Glutamatergic neuron (in vitro differentiated cells): ENCODE results near the gene PTGES2. TPM values are rescaled to one million over a fixed set of nuclear protein-coding genes. Genes with fewer than 3 reads are reported as not detected.
"Not testable (repeated sequence)": the region's sequence is repeated elsewhere in the genome, so short reads cannot be mapped to it uniquely, and the experiment has no call there.

Experiments
- DNase-seq: peaks from one replicate; pipeline ENCODE4 v3.0.0; 2022
- H3K27ac Mint-ChIP-seq: one replicate; pipeline ENCODE4 v1.8.0; 2020; ENCODE audit warnings: mild to moderate bottlenecking, mixed read lengths, inconsistent platforms; ENCODE audit not compliant: unreplicated experiment
- H3K27me3 Mint-ChIP-seq: one replicate; pipeline ENCODE4 v1.8.0; 2020; ENCODE audit warnings: mild to moderate bottlenecking, moderate library complexity, mixed read lengths, inconsistent platforms; ENCODE audit not compliant: unreplicated experiment
- H3K36me3 Mint-ChIP-seq: one replicate; pipeline ENCODE4 v1.8.0; 2020; ENCODE audit warnings: mild to moderate bottlenecking, mixed read lengths, inconsistent platforms; ENCODE audit not compliant: unreplicated experiment
- H3K4me1 Mint-ChIP-seq: one replicate; pipeline ENCODE4 v1.8.0; 2020; ENCODE audit warnings: mild to moderate bottlenecking, low read depth, mixed read lengths, inconsistent platforms; ENCODE audit not compliant: unreplicated experiment
- H3K4me3 Mint-ChIP-seq: one replicate; pipeline ENCODE4 v1.8.0; 2020; ENCODE audit warnings: mild to moderate bottlenecking, mixed read lengths, inconsistent platforms; ENCODE audit not compliant: unreplicated experiment
- H3K9me3 Mint-ChIP-seq: one replicate; pipeline ENCODE4 v1.8.0; 2020; ENCODE audit warnings: mild to moderate bottlenecking, moderate library complexity, mixed read lengths, inconsistent platforms; ENCODE audit not compliant: unreplicated experiment
- total RNA-seq: library from RNA; stranded (reverse); fragmentation: NEBNext Ultra II Directional; extraction: Animal tissue kit (Norgen Biotek cat#: 25700); gene quantifications from one replicate; pipeline ENCODE4 v1.2.1, GENCODE V29; 2021; ENCODE audit not compliant: unreplicated experiment
- TF ChIP-seq, protein P1 (sequence below): fragments of 200-600 bp; sonication (generic); IDR thresholded peaks from one replicate; pipeline ENCODE4 v1.5.0; 2021; ENCODE audit not compliant: partially characterized antibody, unreplicated experiment

PTGES2 gene
- total RNA-seq, 1 donor from 2014 or later, result 85.1 TPM

DNA sequence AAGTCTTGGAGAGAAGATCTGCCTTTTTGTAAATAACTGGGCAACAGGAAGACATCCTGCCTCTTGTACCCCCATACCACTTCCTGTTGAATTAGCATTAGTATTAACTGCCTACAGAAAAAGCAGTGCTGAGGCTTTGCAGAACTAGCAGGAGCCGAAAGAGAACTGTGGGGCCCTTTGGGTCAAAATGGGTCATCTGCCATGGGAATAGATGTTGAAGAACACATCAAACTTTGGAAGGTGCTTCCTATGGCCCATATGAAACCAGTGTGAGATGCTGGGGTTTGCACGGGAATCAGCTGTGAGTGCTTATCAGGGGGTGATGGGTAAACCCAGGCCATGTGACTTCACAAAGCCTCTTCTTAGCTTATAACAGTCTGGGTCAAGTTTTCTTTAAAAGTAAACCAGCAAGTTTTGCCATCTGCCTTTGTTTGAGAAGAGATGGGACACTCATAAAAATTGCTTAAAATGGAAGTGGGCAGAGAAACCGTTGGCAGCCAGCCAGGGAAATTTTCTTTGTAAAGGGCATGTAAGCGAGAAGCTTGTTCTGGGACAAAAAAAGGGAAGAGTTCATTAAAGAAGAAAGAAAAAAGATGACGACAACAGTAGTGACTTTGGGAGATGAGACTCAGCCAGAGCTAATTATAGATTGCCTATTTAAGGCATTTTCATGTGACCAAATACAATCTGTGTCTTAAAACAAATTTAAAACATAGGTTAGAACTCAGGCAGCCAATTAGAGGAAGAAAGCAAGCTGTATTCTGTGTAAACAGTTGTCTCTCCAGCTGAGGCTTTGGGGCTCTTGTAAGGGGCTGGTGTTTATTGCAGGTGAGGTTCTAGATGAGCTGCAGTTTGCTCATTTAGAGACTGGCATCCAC lies 55.1 kb downstream of the PTGES2 start:
- DNase-seq, result no peak
- Mint-ChIP-seq H3K4me3 (no peak overlapping the region), H3K27me3 (peaks cover 2% of the 10 kb centered on the region), H3K36me3 (no peaks in the 10 kb centered on the region), H3K9me3 (peaks cover 5% of the 10 kb centered on the region), H3K4me1 (peaks cover 18% of the 10 kb centered on the region), H3K27ac (peak overlapping the region; percentile 19)
- TF ChIP-seq, protein P1, sequence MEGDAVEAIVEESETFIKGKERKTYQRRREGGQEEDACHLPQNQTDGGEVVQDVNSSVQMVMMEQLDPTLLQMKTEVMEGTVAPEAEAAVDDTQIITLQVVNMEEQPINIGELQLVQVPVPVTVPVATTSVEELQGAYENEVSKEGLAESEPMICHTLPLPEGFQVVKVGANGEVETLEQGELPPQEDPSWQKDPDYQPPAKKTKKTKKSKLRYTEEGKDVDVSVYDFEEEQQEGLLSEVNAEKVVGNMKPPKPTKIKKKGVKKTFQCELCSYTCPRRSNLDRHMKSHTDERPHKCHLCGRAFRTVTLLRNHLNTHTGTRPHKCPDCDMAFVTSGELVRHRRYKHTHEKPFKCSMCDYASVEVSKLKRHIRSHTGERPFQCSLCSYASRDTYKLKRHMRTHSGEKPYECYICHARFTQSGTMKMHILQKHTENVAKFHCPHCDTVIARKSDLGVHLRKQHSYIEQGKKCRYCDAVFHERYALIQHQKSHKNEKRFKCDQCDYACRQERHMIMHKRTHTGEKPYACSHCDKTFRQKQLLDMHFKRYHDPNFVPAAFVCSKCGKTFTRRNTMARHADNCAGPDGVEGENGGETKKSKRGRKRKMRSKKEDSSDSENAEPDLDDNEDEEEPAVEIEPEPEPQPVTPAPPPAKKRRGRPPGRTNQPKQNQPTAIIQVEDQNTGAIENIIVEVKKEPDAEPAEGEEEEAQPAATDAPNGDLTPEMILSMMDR, result no peak

DNA sequence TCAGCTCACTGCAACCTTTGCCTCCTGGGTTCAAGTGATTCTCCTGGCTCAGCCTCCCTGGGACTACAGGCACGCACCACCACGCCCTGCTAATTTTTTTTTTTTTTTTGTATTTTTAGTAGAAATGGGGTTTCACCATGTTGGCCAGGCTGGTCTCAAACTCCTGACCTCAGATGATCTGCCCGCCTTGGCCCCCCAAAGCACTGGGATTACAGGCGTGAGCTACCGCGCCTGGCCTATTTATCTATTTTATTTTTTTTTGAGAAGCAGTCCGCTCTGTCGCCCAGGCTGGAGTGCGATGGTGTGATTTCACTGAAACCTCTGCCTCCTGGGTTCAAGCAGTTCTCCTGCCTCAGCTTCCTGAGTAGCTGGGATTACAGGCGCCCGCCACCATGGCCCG lies 56.1 kb downstream of the PTGES2 start:
- not testable (repeated sequence) for H3K27me3 Mint-ChIP-seq, H3K4me3 Mint-ChIP-seq, DNase-seq, H3K36me3 Mint-ChIP-seq, H3K27ac Mint-ChIP-seq, H3K9me3 Mint-ChIP-seq
- H3K4me1 Mint-ChIP-seq, result peaks cover 18% of the 10 kb centered on the region

DNA sequence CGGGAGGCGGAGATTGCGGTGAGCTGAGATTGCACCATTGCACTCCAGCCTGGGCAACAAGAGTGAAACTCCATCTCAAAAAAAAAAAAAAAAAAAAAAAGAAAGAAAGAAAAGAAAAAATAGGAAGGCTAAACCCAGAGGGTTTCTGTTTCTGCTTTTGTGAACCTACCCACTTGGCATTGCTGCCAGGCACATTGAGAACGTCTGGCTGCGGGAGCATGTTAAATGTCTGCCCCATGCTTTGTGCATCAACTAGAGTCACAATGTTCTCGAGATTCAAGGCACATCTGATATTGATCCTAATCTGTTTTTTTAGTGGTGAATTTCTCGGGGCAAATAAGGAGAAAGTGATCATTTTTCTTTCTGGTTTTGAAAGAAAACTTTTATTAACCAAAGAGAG lies 56.7 kb downstream of the PTGES2 start:
- TF ChIP-seq, protein P1, result no peak
- DNase-seq, result no peak
- Mint-ChIP-seq H3K36me3 (no peaks in the 10 kb centered on the region), H3K9me3 (peaks cover 8% of the 10 kb centered on the region), H3K4me1 (peaks cover 20% of the 10 kb centered on the region), H3K27me3 (peaks cover 2% of the 10 kb centered on the region), H3K4me3 (peak overlapping the region; percentile 36), H3K27ac (no peak overlapping the region)

Other genes starting within 250 kb of the PTGES2 start
- gene ST6GALNAC6, start 228.1 kb downstream of the PTGES2 start, total RNA-seq, result 26.1 TPM
- gene ST6GALNAC4, start 210.7 kb downstream of the PTGES2 start, total RNA-seq, result 15.8 TPM
- gene PIP5KL1, start 197.0 kb downstream of the PTGES2 start, total RNA-seq, result 11.9 TPM
- 35.3 TPM for gene DPM2, start 189.9 kb downstream of the PTGES2 start, total RNA-seq
- gene EEIG1, start 146.7 kb downstream of the PTGES2 start, total RNA-seq, result 15.8 TPM
- 6.2 TPM for gene NAIF1, start 60.4 kb downstream of the PTGES2 start, total RNA-seq
- gene SLC25A25, start 59.5 kb downstream of the PTGES2 start, total RNA-seq, result 33.0 TPM
- gene LCN2, start 21.7 kb upstream of the PTGES2 start, total RNA-seq, result not detected
- gene BBLN, start 32.5 kb upstream of the PTGES2 start, total RNA-seq, result 147 TPM
- gene CIZ1, start 63.8 kb upstream of the PTGES2 start, total RNA-seq, result 174 TPM
- gene DNM1, start 75.7 kb upstream of the PTGES2 start, total RNA-seq, result 276 TPM
- 78.3 TPM for gene GOLGA2, start 148.3 kb upstream of the PTGES2 start, total RNA-seq
- gene SWI5, start 148.5 kb upstream of the PTGES2 start, total RNA-seq, result 13.7 TPM
- gene TRUB2, start 194.7 kb upstream of the PTGES2 start, total RNA-seq, result 30.0 TPM
- 35.8 TPM for gene COQ4, start 195.1 kb upstream of the PTGES2 start, total RNA-seq
- gene SLC27A4, start 212.8 kb upstream of the PTGES2 start, total RNA-seq, result 47.3 TPM
- 62.6 TPM for gene URM1, start 243.6 kb upstream of the PTGES2 start, total RNA-seq